HEK293 (cell line): ENCODE measurements around the gene KIF19.

Source experiments
- CTCF ChIA-PET: fragments of 350-600 bp; formaldehyde crosslinking; extraction: SDS; loops from one replicate; lab custom pipeline; 2021; ENCODE audit warnings: antibody characterized with exemption; lab: Yijun Ruan, JAX
- POLR2A ChIA-PET: fragments of 300-600 bp; formaldehyde crosslinking; extraction: SDS; loops from one replicate; lab custom pipeline; 2020; ENCODE audit warnings: antibody characterized with exemption, inconsistent platforms; lab: Yijun Ruan, JAX
- H3K27ac ChIP-seq: fragments of 200-500 bp; sonication (Bioruptor generic); 2 replicates; pipeline ENCODE4 v1.5.1; 2014; ENCODE audit warnings: low read depth, low read length, control low read depth, inconsistent platforms; ENCODE audit errors: extremely low read depth
- H3K36me3 ChIP-seq, 2 experiments: fragments of 200-500 bp in 1 of 2; sonication (Bioruptor generic) in 1 of 2; 1 replicate in 1 of 2; 2 replicates in 1 of 2; pipeline ENCODE4 v1.5.1; 2014 to 2017; ENCODE audit warnings: inconsistent platforms in 2 of 2, low read length in 2 of 2; ENCODE audit not compliant: control insufficient read depth in 2 of 2, insufficient read depth in 1 of 2
- H3K4me1 ChIP-seq: fragments of 200-500 bp; sonication (Bioruptor generic); 2 replicates; pipeline ENCODE4 v1.5.1; 2014; ENCODE audit warnings: mild to moderate bottlenecking, low read length, inconsistent platforms; ENCODE audit not compliant: control insufficient read depth, insufficient read depth
- H3K4me3 ChIP-seq: 2 replicates; pipeline ENCODE4 v1.5.1; 2011; ENCODE audit warnings: low read depth, mild to moderate bottlenecking, control low read depth, low read length, moderate library complexity
- H3K9me3 ChIP-seq: fragments of 200-500 bp; sonication (Bioruptor generic); 2 replicates; pipeline ENCODE4 v1.5.1; 2014; ENCODE audit warnings: low read depth, low read length, inconsistent platforms; ENCODE audit not compliant: control insufficient read depth, insufficient read depth
- KLF16 ChIP-seq: fragments of 450-650 bp; formaldehyde crosslinking; IDR thresholded peaks from 2 replicates; pipeline ENCODE4 v1.5.1; 2017; ENCODE audit warnings: missing biosample characterization, missing genetic modification characterization
- PRDM10 ChIP-seq: fragments of 450-650 bp; formaldehyde crosslinking; IDR thresholded peaks from 2 replicates; pipeline ENCODE4 v1.5.1; 2016; ENCODE audit warnings: missing biosample characterization, missing genetic modification characterization
- REPIN1 ChIP-seq: fragments of 450-650 bp; formaldehyde crosslinking; IDR thresholded peaks from 2 replicates; pipeline ENCODE4 v1.5.1; 2017; ENCODE audit warnings: missing biosample characterization, missing genetic modification characterization, low read depth
- TSHZ1 ChIP-seq: fragments of 450-650 bp; formaldehyde crosslinking; IDR thresholded peaks from 2 replicates; pipeline ENCODE4 v1.5.1; 2016; ENCODE audit warnings: missing biosample characterization, missing genetic modification characterization, borderline replicate concordance
- ZFHX2 ChIP-seq: fragments of 450-650 bp; formaldehyde crosslinking; conservative IDR thresholded peaks from 2 replicates; pipeline ENCODE4 v1.5.1; 2016; ENCODE audit warnings: missing biosample characterization, missing genetic modification characterization
- ZNF138 ChIP-seq: fragments of 450-650 bp; formaldehyde crosslinking; IDR thresholded peaks from 2 replicates; pipeline ENCODE4 v1.5.1; 2016; ENCODE audit warnings: missing biosample characterization, missing genetic modification characterization, borderline replicate concordance
- ZNF266 ChIP-seq: fragments of 450-650 bp; formaldehyde crosslinking; IDR thresholded peaks from 2 replicates; pipeline ENCODE4 v1.5.1; 2016; ENCODE audit warnings: missing biosample characterization, missing genetic modification characterization, low read depth
- ZNF37A ChIP-seq: fragments of 450-650 bp; IDR thresholded peaks from 2 replicates; pipeline ENCODE4 v1.5.1; 2018; ENCODE audit warnings: missing biosample characterization, missing genetic modification characterization
- ZNF391 ChIP-seq: fragments of 450-650 bp; formaldehyde crosslinking; IDR thresholded peaks from 2 replicates; pipeline ENCODE4 v1.5.1; 2016; ENCODE audit warnings: low read depth, missing biosample characterization, missing genetic modification characterization, borderline replicate concordance
- ZNF394 ChIP-seq: fragments of 450-650 bp; formaldehyde crosslinking; IDR thresholded peaks from 2 replicates; pipeline ENCODE4 v1.5.1; 2016; ENCODE audit warnings: missing biosample characterization, missing genetic modification characterization, mild to moderate bottlenecking, moderate library complexity, borderline replicate concordance
- ZNF433 ChIP-seq: fragments of 450-650 bp; formaldehyde crosslinking; IDR thresholded peaks from 2 replicates; pipeline ENCODE4 v1.5.1; 2016; ENCODE audit warnings: missing biosample characterization, missing genetic modification characterization, low read depth
- ZNF529 ChIP-seq: fragments of 450-650 bp; formaldehyde crosslinking; IDR thresholded peaks from 2 replicates; pipeline ENCODE4 v1.5.1; 2017; ENCODE audit warnings: missing genetic modification characterization, missing biosample characterization; ENCODE audit not compliant: insufficient replicate concordance
- ZNF549 ChIP-seq: fragments of 450-650 bp; IDR thresholded peaks from 2 replicates; pipeline ENCODE4 v1.5.1; 2018; ENCODE audit warnings: missing biosample characterization, missing genetic modification characterization, mild to moderate bottlenecking, inconsistent platforms, moderate library complexity
- ZNF561 ChIP-seq: fragments of 450-650 bp; IDR thresholded peaks from 2 replicates; pipeline ENCODE4 v1.5.1; 2018; ENCODE audit warnings: missing biosample characterization, missing genetic modification characterization, borderline replicate concordance
- ZSCAN30 ChIP-seq: fragments of 450-650 bp; IDR thresholded peaks from 2 replicates; pipeline ENCODE4 v1.5.1; 2018; ENCODE audit warnings: missing biosample characterization, mild to moderate bottlenecking, missing genetic modification characterization, moderate library complexity
- TF ChIP-seq, protein P1 (sequence below): fragments of 450-650 bp; IDR thresholded peaks from 2 replicates; pipeline ENCODE4 v1.5.1; 2018; ENCODE audit warnings: missing biosample characterization, missing genetic modification characterization

KIF19 gene

DNA sequence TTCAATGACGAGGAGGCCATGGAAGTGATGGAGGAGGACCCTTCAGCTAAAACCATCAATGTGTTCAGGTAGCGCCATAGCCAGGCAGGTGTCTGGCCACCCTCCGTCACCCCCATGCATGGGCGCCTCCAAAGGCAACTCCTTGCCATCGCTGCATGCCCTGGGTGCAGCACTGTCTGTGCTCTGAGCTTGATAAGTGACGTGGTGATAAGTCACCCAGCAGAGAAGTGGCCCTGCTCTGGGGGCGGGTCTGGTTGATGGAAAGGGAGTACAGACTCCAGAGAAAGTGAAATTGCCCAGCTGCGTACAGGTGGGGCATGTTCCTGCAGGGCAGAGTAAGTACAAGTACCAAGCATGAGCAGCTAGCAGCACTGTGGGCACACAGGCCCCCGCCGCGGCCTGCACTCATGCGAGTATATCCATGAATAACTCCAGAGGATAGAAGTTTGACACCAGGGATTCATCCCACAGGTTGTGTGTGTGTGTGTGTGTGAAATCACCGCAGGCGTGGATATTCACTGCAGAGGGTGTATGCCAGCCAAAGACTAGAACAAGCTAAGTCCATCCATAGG lies 38.9 kb upstream of the KIF19 start (continued):
- TF ChIP-seq, protein P1, sequence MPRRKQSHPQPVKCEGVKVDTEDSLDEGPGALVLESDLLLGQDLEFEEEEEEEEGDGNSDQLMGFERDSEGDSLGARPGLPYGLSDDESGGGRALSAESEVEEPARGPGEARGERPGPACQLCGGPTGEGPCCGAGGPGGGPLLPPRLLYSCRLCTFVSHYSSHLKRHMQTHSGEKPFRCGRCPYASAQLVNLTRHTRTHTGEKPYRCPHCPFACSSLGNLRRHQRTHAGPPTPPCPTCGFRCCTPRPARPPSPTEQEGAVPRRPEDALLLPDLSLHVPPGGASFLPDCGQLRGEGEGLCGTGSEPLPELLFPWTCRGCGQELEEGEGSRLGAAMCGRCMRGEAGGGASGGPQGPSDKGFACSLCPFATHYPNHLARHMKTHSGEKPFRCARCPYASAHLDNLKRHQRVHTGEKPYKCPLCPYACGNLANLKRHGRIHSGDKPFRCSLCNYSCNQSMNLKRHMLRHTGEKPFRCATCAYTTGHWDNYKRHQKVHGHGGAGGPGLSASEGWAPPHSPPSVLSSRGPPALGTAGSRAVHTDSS (tag by site-specific recombination), result no peak
- TF ChIP-seq ZNF561 (no peak), ZNF391 (no peak), REPIN1 (tag by site-specific recombination) (no peak), ZNF37A (tag by site-specific recombination) (no peak)

GRCh38 chr17:74288785-74289184 lies 37.2 kb upstream of the KIF19 start:
- Histone ChIP-seq H3K27ac (no peak overlapping the region), H3K9me3 (no peaks in the 10 kb centered on the region), H3K36me3 (no peaks in the 10 kb centered on the region)
- POLR2A ChIA-PET, result interaction anchor here (1.8 kb wide), 1 partner anchor 76 kb away, joined by 4 read pairs; the partner anchor contains the start of gene TTYH2
- TF ChIP-seq ZFHX2 (tag by site-specific recombination) (no peak), KLF16 (tag by site-specific recombination) (no peak), PRDM10 (no peak), ZSCAN30 (tag by site-specific recombination) (no peak), ZNF529 (tag by site-specific recombination) (no peak), TSHZ1 (tag by site-specific recombination) (no peak), ZNF433 (tag by site-specific recombination) (no peak), ZNF394 (tag by site-specific recombination) (no peak), ZNF138 (tag by site-specific recombination) (no peak), ZNF266 (tag by site-specific recombination) (no peak), ZNF549 (no peak)
- TF ChIP-seq, all 188 proteins: peak for 0
- Histone ChIP-seq H3K4me1 (no peaks in the 10 kb centered on the region), H3K4me3 (no peak overlapping the region)
- CTCF ChIA-PET, result interaction anchor here (1.0 to 8.8 kb wide), 2 partner anchors 9 to 89 kb away, joined by 4 to 108 read pairs; no protein-coding TSS in a partner anchor
